ENCODE measurements around the gene TNS1. TPM values are rescaled to one million over a fixed set of nuclear protein-coding genes. Genes with fewer than 3 reads are reported as not detected.

The TNS1 gene
- total and polyA plus RNA-seq, 8 donors = 38.5 to 166 (median 102) TPM

- no peak for TF ChIP-seq CTCF (IDR thresholded peaks at IDR 0.05)
- intact Hi-C loops (cut with DNase I) = no loop called here
- ATAC-seq = no peak
- Histone ChIP-seq H3K27ac (no peak overlapping the region), H3K36me3 (no peaks in the 10 kb centered on the region), H3K27me3 (no peaks in the 10 kb centered on the region), H3K4me1 (no peaks in the 10 kb centered on the region), H3K4me3 (no peak overlapping the region), H3K9me3 (no peaks in the 10 kb centered on the region)
- DNase-seq = no peak
- no peak for FAIRE-seq
Observed at GRCh38 chr2:217777906-217778305, 224.9 kb downstream of the TNS1 start.

GRCh38 chr2:217776631-217777030 is 226.2 kb downstream of the TNS1 start:
- Histone ChIP-seq H3K4me1 (no peaks in the 10 kb centered on the region), H3K4me3 (no peak overlapping the region), H3K36me3 (no peaks in the 10 kb centered on the region), H3K9me3 (no peaks in the 10 kb centered on the region), H3K27me3 (no peaks in the 10 kb centered on the region), H3K27ac (no peak overlapping the region)
- FAIRE-seq = no peak
- no peak for ATAC-seq
- DNase-seq = no peak
- TF ChIP-seq CTCF (IDR thresholded peaks at IDR 0.05) = no peak
- intact Hi-C loops (cut with DNase I) = no loop called here

- 78 to 80% methylated on average over 4 of the region's 4 CpGs for WGBS, 2 donors
- intact Hi-C loops (cut with DNase I) = no loop called here
- ATAC-seq (no peak), FAIRE-seq (no peak), DNase-seq (no peak)
- Histone ChIP-seq H3K27ac (no peak overlapping the region), H3K4me1 (no peaks in the 10 kb centered on the region), H3K27me3 (no peaks in the 10 kb centered on the region), H3K4me3 (no peak overlapping the region), H3K36me3 (no peaks in the 10 kb centered on the region), H3K9me3 (no peaks in the 10 kb centered on the region)
- no peak for TF ChIP-seq CTCF (IDR thresholded peaks at IDR 0.05)
Observed at GRCh38 chr2:217775920-217776503, 226.8 kb downstream of the TNS1 start.

GRCh38 chr2:217774232-217774631 is 228.6 kb downstream of the TNS1 start:
- H3K27me3 ChIP-seq = no peaks in the 10 kb centered on the region
- no peak for FAIRE-seq
- H3K4me1 ChIP-seq = no peaks in the 10 kb centered on the region
- no peak overlapping the region for H3K4me3 ChIP-seq
- no peaks in the 10 kb centered on the region for H3K9me3 ChIP-seq
- TF ChIP-seq CTCF (IDR thresholded peaks at IDR 0.05) = no peak
- H3K27ac ChIP-seq = no peak overlapping the region
- DNase-seq = no peak
- no peaks in the 10 kb centered on the region for H3K36me3 ChIP-seq
- intact Hi-C loops (cut with DNase I) = no loop called here
- 64 to 68% methylated on average over 3 of the region's 3 CpGs for WGBS, 2 donors
- no peak for ATAC-seq

- Histone ChIP-seq H3K4me3 (no peak overlapping the region), H3K36me3 (no peaks in the 10 kb centered on the region), H3K27ac (no peak overlapping the region), H3K9me3 (no peaks in the 10 kb centered on the region), H3K27me3 (no peaks in the 10 kb centered on the region), H3K4me1 (no peaks in the 10 kb centered on the region)
- DNase-seq (no peak), FAIRE-seq (no peak), ATAC-seq (no peak)
- intact Hi-C loops (cut with DNase I) = no loop called here
- TF ChIP-seq CTCF (IDR thresholded peaks at IDR 0.05) = no peak
Observed at GRCh38 chr2:217773539-217773938, 229.3 kb downstream of the TNS1 start.

Data from pancreas (tissue), 10 donors.